ENCODE data around the gene NRIP1.

Gene NRIP1, protein sequence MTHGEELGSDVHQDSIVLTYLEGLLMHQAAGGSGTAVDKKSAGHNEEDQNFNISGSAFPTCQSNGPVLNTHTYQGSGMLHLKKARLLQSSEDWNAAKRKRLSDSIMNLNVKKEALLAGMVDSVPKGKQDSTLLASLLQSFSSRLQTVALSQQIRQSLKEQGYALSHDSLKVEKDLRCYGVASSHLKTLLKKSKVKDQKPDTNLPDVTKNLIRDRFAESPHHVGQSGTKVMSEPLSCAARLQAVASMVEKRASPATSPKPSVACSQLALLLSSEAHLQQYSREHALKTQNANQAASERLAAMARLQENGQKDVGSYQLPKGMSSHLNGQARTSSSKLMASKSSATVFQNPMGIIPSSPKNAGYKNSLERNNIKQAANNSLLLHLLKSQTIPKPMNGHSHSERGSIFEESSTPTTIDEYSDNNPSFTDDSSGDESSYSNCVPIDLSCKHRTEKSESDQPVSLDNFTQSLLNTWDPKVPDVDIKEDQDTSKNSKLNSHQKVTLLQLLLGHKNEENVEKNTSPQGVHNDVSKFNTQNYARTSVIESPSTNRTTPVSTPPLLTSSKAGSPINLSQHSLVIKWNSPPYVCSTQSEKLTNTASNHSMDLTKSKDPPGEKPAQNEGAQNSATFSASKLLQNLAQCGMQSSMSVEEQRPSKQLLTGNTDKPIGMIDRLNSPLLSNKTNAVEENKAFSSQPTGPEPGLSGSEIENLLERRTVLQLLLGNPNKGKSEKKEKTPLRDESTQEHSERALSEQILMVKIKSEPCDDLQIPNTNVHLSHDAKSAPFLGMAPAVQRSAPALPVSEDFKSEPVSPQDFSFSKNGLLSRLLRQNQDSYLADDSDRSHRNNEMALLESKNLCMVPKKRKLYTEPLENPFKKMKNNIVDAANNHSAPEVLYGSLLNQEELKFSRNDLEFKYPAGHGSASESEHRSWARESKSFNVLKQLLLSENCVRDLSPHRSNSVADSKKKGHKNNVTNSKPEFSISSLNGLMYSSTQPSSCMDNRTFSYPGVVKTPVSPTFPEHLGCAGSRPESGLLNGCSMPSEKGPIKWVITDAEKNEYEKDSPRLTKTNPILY (N-terminal part only)

DNA sequence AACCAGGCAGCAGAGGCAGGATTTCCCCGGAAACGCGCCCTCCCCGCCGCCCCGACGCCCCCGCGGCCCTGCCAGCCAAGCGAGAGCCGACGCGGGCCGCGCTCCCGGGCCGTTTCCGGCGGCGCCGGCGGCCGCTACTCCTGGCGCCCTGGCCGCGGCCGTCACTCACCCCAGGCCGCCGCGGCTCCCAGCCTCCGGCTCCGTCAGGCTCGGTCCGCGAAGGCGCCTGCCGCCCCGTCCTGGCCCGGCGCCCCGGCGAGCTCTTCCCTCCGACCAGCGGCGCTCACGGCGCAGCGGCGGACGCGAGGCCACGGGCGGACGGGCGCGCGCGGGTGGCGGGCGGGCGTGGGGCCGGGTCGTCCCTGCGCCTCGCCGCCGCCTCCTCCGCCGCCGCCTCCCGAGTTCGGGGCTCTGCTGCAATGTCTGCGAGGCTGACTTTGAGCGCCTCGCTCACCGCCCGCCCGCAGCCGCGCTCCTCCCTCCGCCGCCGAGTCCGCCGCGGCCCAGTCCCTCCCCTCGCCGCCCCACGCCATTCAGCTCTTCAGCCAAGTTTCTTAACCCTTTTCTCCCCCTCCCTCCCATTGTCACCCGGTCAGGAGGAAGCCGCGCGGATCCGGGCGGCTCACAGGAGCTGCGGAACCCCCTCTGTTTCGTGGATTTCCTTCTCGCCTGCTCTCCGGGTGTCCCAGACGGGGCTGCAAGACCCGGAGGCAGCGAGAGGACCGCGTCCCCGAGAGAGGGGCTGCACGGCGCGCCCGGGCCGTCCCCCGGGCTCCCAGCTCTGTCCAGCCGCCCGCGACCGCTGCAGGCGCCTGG lies at the start of gene NRIP1:
NRIP1 (minus strand) TSS at position 425 of the 816 bp plus-strand sequence. CDS start 96,808 bp downstream, outside the sequence.
- Histone ChIP-seq H3K4me2 (peak within 1 kb of the TSS; percentile 90), H3K9me3 (no peaks in the 10 kb centered on the region), H3K36me3 (peaks cover 20% of the 10 kb centered on the region; the same call in 1 of the 2 replicates), H3K4me1 (peaks cover 39% of the 10 kb centered on the region), H3K4me3 (peak within 1 kb of the TSS; percentile 95), H3K27me3 (no peaks in the 10 kb centered on the region), H4K20me1 (peaks cover 33% of the 10 kb centered on the region), H3K9ac (peak within 1 kb of the TSS; percentile 99), H3K27ac (peak within 1 kb of the TSS; percentile 99)
- TF ChIP-seq Cebpa-rat (IDR thresholded peaks at IDR 0.05): no peak

DNA sequence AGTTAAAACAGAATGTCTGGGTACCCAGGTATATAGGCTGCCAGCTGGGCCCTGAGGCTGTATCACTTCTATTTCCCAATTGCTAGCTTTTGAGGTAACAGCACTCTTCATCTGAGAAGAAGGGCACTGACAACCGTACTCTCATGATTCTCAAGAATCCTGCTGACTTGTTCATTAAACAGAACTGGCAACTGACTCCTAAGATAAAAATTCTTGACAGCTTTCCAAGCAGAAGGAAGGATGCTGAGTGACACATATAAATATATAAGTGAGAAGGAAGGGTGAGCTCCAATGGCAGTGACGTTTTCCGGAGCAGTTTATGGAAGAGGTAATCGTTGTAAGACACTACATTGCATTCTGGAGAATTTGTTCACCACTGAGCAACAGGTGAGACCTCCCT lies 48.1 kb upstream of the NRIP1 start:
- no peaks in the 10 kb centered on the region for H3K36me3 ChIP-seq
- no peaks in the 10 kb centered on the region for H4K20me1 ChIP-seq
- H3K9ac ChIP-seq: no peak overlapping the region
- no peak overlapping the region for H3K27ac ChIP-seq
- no peak for TF ChIP-seq Cebpa-rat (IDR thresholded peaks at IDR 0.05)
- H3K4me3 ChIP-seq: no peak overlapping the region
- no peaks in the 10 kb centered on the region for H3K27me3 ChIP-seq
- no peak overlapping the region for H3K4me2 ChIP-seq
- no peaks in the 10 kb centered on the region for H3K9me3 ChIP-seq
- H3K4me1 ChIP-seq: no peaks in the 10 kb centered on the region

DNA sequence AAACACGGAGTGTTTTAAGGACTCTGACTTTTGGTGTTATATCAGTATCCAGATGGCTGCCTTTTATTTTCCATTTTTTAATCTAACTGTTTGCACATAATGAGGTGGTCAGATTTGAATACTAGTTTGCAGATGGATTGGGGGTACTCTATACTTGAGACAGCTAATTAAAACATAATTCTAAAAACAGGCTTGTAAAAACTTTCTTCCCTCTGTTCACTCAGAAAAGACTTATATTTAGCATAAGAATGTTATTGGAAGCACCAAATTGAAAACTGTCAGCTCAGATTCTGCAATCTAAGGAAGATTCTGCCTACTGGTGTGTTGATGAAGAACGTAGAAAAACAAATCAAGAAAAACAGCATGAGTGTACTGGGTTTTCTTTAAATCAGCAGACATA lies 44.0 kb upstream of the NRIP1 start:
- Histone ChIP-seq H3K4me1 (no peaks in the 10 kb centered on the region), H4K20me1 (no peaks in the 10 kb centered on the region), H3K4me3 (no peak overlapping the region), H3K36me3 (no peaks in the 10 kb centered on the region), H3K27ac (no peak overlapping the region), H3K9me3 (no peaks in the 10 kb centered on the region), H3K4me2 (no peak overlapping the region), H3K9ac (no peak overlapping the region), H3K27me3 (no peaks in the 10 kb centered on the region)
- no peak for TF ChIP-seq Cebpa-rat (IDR thresholded peaks at IDR 0.05)

DNA sequence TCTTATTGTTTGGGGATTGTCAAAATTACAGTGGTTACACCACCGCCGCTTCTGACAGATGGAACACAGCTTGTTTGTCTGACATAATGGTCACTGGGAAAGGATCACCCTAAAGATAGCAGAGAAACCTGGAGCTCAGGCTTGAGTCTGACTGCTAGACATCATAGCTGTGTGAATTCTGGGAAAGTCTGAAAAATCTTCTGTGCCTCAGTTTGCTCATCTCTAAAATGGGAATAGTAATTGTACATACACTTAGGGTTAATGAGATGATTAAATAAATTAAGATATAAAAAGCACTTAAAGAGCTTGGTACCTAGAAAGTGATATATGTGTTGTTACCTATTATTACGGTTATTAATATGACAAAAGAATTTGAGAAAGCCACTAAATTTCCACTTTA lies 39.7 kb upstream of the NRIP1 start:
- no peak overlapping the region for H3K27ac ChIP-seq
- H3K9ac ChIP-seq: no peak overlapping the region
- TF ChIP-seq Cebpa-rat (IDR thresholded peaks at IDR 0.05): no peak
- H3K4me1 ChIP-seq: no peaks in the 10 kb centered on the region
- H3K9me3 ChIP-seq: no peaks in the 10 kb centered on the region
- no peaks in the 10 kb centered on the region for H4K20me1 ChIP-seq
- no peaks in the 10 kb centered on the region for H3K27me3 ChIP-seq
- no peak overlapping the region for H3K4me2 ChIP-seq
- H3K4me3 ChIP-seq: no peak overlapping the region
- H3K36me3 ChIP-seq: no peaks in the 10 kb centered on the region

DNA sequence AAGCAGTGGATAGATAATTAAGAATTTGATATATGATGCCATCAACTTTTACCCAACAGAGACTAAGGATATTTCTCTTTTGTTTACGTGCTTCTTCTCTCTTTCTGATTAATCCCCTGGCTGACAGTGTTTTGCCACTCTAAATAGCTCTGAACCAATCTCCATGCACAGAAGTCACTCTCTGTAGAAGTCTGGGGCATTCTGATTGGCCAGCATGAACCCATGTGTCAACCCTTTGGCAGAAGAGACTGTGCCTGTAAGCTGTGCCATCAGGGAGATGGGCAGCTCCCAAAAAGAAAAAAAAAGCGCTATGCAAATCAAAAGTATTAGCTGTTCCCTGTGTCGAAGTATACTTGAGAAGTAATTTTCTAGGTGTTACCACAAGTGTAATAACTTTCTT lies 34.1 kb upstream of the NRIP1 start:
- H3K4me1 ChIP-seq: no peaks in the 10 kb centered on the region
- no peak overlapping the region for H3K9ac ChIP-seq
- H3K36me3 ChIP-seq: no peaks in the 10 kb centered on the region
- H3K27ac ChIP-seq: no peak overlapping the region
- no peak overlapping the region for H3K4me3 ChIP-seq
- no peaks in the 10 kb centered on the region for H3K27me3 ChIP-seq
- H3K4me2 ChIP-seq: no peak overlapping the region
- no peaks in the 10 kb centered on the region for H4K20me1 ChIP-seq
- TF ChIP-seq Cebpa-rat (IDR thresholded peaks at IDR 0.05): no peak
- no peaks in the 10 kb centered on the region; the same call in 1 of the 2 replicates for H3K9me3 ChIP-seq

DNA sequence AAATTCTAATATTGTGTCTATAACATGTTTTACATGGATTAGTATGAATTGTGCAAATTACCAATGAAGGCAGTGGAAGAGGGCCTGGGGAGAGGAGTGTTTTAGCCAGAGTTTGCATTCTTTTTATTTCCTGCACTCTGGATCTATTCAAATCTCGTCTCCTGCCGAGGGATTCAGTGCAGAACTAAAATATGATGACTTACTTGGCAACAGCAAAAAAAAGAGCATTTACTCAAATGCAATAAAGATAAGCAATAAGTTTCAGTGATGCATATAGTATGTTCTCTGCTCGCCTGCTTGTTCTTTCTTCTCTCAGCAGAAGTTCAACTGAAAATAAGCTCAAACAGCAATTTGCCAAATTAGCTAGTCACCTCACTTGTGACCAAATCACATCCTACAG lies 33.4 kb upstream of the NRIP1 start:
- no peak overlapping the region for H3K4me2 ChIP-seq
- no peak for TF ChIP-seq Cebpa-rat (IDR thresholded peaks at IDR 0.05)
- H3K4me3 ChIP-seq: no peak overlapping the region
- H3K9ac ChIP-seq: no peak overlapping the region
- H3K27ac ChIP-seq: no peak overlapping the region
- no peaks in the 10 kb centered on the region for H3K36me3 ChIP-seq
- no peaks in the 10 kb centered on the region for H4K20me1 ChIP-seq
- no peaks in the 10 kb centered on the region for H3K4me1 ChIP-seq
- H3K9me3 ChIP-seq: peaks cover 3% of the 10 kb centered on the region; the same call in 1 of the 2 replicates
- no peaks in the 10 kb centered on the region for H3K27me3 ChIP-seq

DNA sequence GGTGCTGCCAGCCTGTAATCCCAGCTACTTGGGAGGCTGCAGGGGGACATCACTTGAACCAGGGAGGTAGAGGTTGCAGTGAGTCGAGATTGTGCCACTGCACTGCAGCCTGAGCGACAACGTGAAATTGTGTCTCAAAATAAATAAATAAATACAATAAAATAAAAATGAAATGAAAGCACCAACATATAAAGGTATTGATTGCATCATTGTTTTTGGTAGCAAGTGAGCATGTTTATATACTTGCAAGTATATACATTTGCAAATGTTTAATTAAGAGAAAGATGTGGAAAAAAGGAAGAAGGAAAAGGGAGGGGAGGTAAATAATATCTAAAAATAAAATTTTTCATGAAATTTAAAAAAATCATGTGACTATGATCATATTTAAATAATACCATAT lies 32.8 kb upstream of the NRIP1 start:
- no peak overlapping the region for H3K9ac ChIP-seq
- H3K36me3 ChIP-seq: no peaks in the 10 kb centered on the region
- no peaks in the 10 kb centered on the region for H3K4me1 ChIP-seq
- no peaks in the 10 kb centered on the region for H3K27me3 ChIP-seq
- no peak for TF ChIP-seq Cebpa-rat (IDR thresholded peaks at IDR 0.05)
- no peaks in the 10 kb centered on the region for H4K20me1 ChIP-seq
- H3K4me2 ChIP-seq: no peak overlapping the region
- no peak overlapping the region for H3K27ac ChIP-seq
- H3K4me3 ChIP-seq: no peak overlapping the region
- peaks cover 3% of the 10 kb centered on the region; the same call in 1 of the 2 replicates for H3K9me3 ChIP-seq

DNA sequence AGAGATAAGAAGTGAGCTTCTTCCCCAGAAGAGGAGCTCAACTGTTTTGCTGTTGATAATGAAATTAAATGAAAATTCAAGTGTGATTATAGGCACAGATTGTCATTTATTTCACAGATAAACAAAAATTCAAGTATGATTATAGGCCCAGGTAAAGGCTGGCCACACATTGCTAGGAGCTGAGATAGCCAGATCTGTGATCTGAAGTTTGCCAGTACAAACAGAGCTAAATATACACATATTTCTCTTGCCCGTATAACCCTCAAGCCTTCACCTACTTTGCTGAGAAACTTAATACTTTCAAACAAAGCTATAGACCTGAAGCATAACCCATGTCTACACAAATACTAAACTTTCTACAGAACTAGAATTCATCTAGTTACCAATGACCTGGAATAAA lies 31.3 kb upstream of the NRIP1 start:
- no peak overlapping the region for H3K4me3 ChIP-seq
- H3K27ac ChIP-seq: no peak overlapping the region
- no peaks in the 10 kb centered on the region for H4K20me1 ChIP-seq
- no peaks in the 10 kb centered on the region for H3K36me3 ChIP-seq
- H3K4me2 ChIP-seq: no peak overlapping the region
- peaks cover 3% of the 10 kb centered on the region; the same call in 1 of the 2 replicates for H3K9me3 ChIP-seq
- TF ChIP-seq Cebpa-rat (IDR thresholded peaks at IDR 0.05): no peak
- no peaks in the 10 kb centered on the region for H3K4me1 ChIP-seq
- no peak overlapping the region for H3K9ac ChIP-seq
- H3K27me3 ChIP-seq: no peaks in the 10 kb centered on the region

DNA sequence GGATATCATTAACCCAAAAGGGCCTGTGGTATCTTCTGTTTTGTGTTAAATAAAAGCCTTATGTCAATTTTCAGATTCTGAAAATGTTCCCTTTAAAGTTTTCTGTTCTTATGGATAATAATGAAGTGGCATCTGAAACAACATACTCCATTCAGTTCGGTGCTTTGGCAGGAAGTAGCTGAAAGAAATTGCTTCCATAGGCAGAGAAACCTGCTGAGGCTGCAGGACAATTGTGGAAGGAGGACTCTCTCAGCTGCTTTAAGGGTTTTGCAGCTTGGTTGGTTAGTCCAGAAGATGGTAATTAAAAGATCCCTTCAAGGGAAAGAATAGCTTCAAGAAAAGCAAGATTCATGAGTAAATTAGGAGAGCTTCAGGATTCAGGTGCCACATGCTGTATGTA lies 30.5 kb upstream of the NRIP1 start:
- TF ChIP-seq Cebpa-rat (IDR thresholded peaks at IDR 0.05): no peak
- no peak overlapping the region for H3K9ac ChIP-seq
- no peak overlapping the region for H3K27ac ChIP-seq

More for the DNA sequence above, 30.5 kb upstream of the NRIP1 start:
- Histone ChIP-seq H3K36me3 (no peaks in the 10 kb centered on the region), H3K4me3 (no peak overlapping the region), H3K4me2 (no peak overlapping the region), H3K27me3 (no peaks in the 10 kb centered on the region), H3K9me3 (peaks cover 3% of the 10 kb centered on the region; the same call in 1 of the 2 replicates), H4K20me1 (no peaks in the 10 kb centered on the region), H3K4me1 (no peaks in the 10 kb centered on the region)
